ENCODE measurements around the gene RAB7A. TPM values are rescaled to one million over a fixed set of nuclear protein-coding genes. Genes with fewer than 3 reads are reported as not detected.
"Not testable (repeated sequence)": the region's sequence is repeated elsewhere in the genome, so short reads cannot be mapped to it uniquely, and the experiment has no call there.

Gene RAB7A
- total RNA-seq, 2 donors from 2014 or later = 145 to 166 TPM

- H3K27ac Mint-ChIP-seq; H3K36me3 Mint-ChIP-seq (ENCODE audit: low read depth); H3K27me3 Mint-ChIP-seq; ATAC-seq; DNase-seq; H3K9me3 ChIP-seq (ENCODE audit: control insufficient read depth, low read length, poor library complexity, severe bottlenecking); H3K4me3 Mint-ChIP-seq: not testable (repeated sequence)
- peaks cover 45% of the 10 kb centered on the region for H3K4me1 Mint-ChIP-seq
These were observed 47.6 kb downstream of the RAB7A start for GRCh38 chr3:128773592-128773991.

- H3K4me3 Mint-ChIP-seq = peak overlapping the region; percentile 53
- H3K27ac Mint-ChIP-seq = peak overlapping the region; percentile 45
- DNase-seq = no peak
- peaks cover 2% of the 10 kb centered on the region for H3K36me3 Mint-ChIP-seq (ENCODE audit: low read depth)
- no peak for ATAC-seq
- no peaks in the 10 kb centered on the region for H3K27me3 Mint-ChIP-seq
- peaks cover 46% of the 10 kb centered on the region for H3K4me1 Mint-ChIP-seq
- H3K9me3 ChIP-seq (ENCODE audit: control insufficient read depth, low read length, poor library complexity, severe bottlenecking) = no peaks in the 10 kb centered on the region
These were observed 49.3 kb downstream of the RAB7A start for GRCh38 chr3:128775241-128775640.

- DNase-seq (no peak), ATAC-seq (no peak)
- Mint-ChIP-seq H3K36me3 (ENCODE audit: low read depth) (peaks cover 2% of the 10 kb centered on the region), H3K27me3 (no peaks in the 10 kb centered on the region), H3K4me1 (peaks cover 48% of the 10 kb centered on the region), H3K27ac (peak overlapping the region; percentile 45), H3K4me3 (no peak overlapping the region)
- no peaks in the 10 kb centered on the region for H3K9me3 ChIP-seq (ENCODE audit: control insufficient read depth, low read length, poor library complexity, severe bottlenecking)
These were observed 50.0 kb downstream of the RAB7A start for GRCh38 chr3:128775906-128776542.

- Mint-ChIP-seq H3K27me3 (no peaks in the 10 kb centered on the region), H3K36me3 (ENCODE audit: low read depth) (peaks cover 4% of the 10 kb centered on the region), H3K4me3 (peak overlapping the region; percentile 10), H3K27ac (peak overlapping the region; percentile 79), H3K4me1 (peaks cover 52% of the 10 kb centered on the region)
- no peak for ATAC-seq
- no peak for DNase-seq
- no peaks in the 10 kb centered on the region for H3K9me3 ChIP-seq (ENCODE audit: control insufficient read depth, low read length, poor library complexity, severe bottlenecking)
These were observed 54.3 kb downstream of the RAB7A start for GRCh38 chr3:128780101-128780837.

GRCh38 chr3:128781164-128781563 lies 55.2 kb downstream of the RAB7A start:
- H3K27me3 Mint-ChIP-seq = no peaks in the 10 kb centered on the region
- H3K9me3 ChIP-seq (ENCODE audit: control insufficient read depth, low read length, poor library complexity, severe bottlenecking) = no peaks in the 10 kb centered on the region
- peak overlapping the region; percentile 79 for H3K27ac Mint-ChIP-seq
- ATAC-seq (no peak), DNase-seq (no peak)
- peaks cover 4% of the 10 kb centered on the region for H3K36me3 Mint-ChIP-seq (ENCODE audit: low read depth)
- no peak overlapping the region for H3K4me3 Mint-ChIP-seq
- H3K4me1 Mint-ChIP-seq = peaks cover 49% of the 10 kb centered on the region

- no peaks in the 10 kb centered on the region for H3K9me3 ChIP-seq (ENCODE audit: control insufficient read depth, low read length, poor library complexity, severe bottlenecking)
- H3K27ac Mint-ChIP-seq = peak overlapping the region; percentile 34
- ATAC-seq (no peak), DNase-seq (no peak)
- peaks cover 56% of the 10 kb centered on the region for H3K4me1 Mint-ChIP-seq
- peaks cover 4% of the 10 kb centered on the region for H3K36me3 Mint-ChIP-seq (ENCODE audit: low read depth)
- no peaks in the 10 kb centered on the region for H3K27me3 Mint-ChIP-seq
- H3K4me3 Mint-ChIP-seq = no peak overlapping the region
These were observed 56.5 kb downstream of the RAB7A start for GRCh38 chr3:128782282-128783146.

- Mint-ChIP-seq H3K27ac (peak overlapping the region; percentile 74), H3K27me3 (no peaks in the 10 kb centered on the region), H3K4me1 (peaks cover 58% of the 10 kb centered on the region), H3K4me3 (no peak overlapping the region), H3K36me3 (ENCODE audit: low read depth) (peaks cover 4% of the 10 kb centered on the region)
- DNase-seq = no peak
- H3K9me3 ChIP-seq (ENCODE audit: control insufficient read depth, low read length, poor library complexity, severe bottlenecking) = no peaks in the 10 kb centered on the region
- ATAC-seq = no peak
These were observed 57.8 kb downstream of the RAB7A start for GRCh38 chr3:128783774-128784173.

GRCh38 chr3:128784232-128784631 lies 58.2 kb downstream of the RAB7A start:
- peak overlapping the region; percentile 19 for H3K4me3 Mint-ChIP-seq

GRCh38 chr3:128784843-128785242 lies 58.9 kb downstream of the RAB7A start:
- ATAC-seq (no peak), DNase-seq (no peak)
- Mint-ChIP-seq H3K36me3 (ENCODE audit: low read depth) (peaks cover 2% of the 10 kb centered on the region), H3K4me3 (no peak overlapping the region), H3K27ac (peak overlapping the region; percentile 74), H3K27me3 (no peaks in the 10 kb centered on the region), H3K4me1 (peaks cover 51% of the 10 kb centered on the region)
- no peaks in the 10 kb centered on the region for H3K9me3 ChIP-seq (ENCODE audit: control insufficient read depth, low read length, poor library complexity, severe bottlenecking)

More at GRCh38 chr3:128784232-128784631, 58.2 kb downstream of the RAB7A start:
- Mint-ChIP-seq H3K27ac (peak overlapping the region; percentile 74), H3K27me3 (no peaks in the 10 kb centered on the region), H3K4me1 (peaks cover 54% of the 10 kb centered on the region), H3K36me3 (ENCODE audit: low read depth) (peaks cover 4% of the 10 kb centered on the region)
- DNase-seq (peak in 1 of 3 donors; percentile 31), ATAC-seq (peak; percentile 55)
- no peaks in the 10 kb centered on the region for H3K9me3 ChIP-seq (ENCODE audit: control insufficient read depth, low read length, poor library complexity, severe bottlenecking)

- Mint-ChIP-seq H3K36me3 (ENCODE audit: low read depth) (peaks cover 2% of the 10 kb centered on the region), H3K27ac (peak overlapping the region; percentile 96), H3K4me3 (no peak overlapping the region), H3K4me1 (peaks cover 53% of the 10 kb centered on the region), H3K27me3 (no peaks in the 10 kb centered on the region)
- ATAC-seq = no peak
- no peak for DNase-seq
- H3K9me3 ChIP-seq (ENCODE audit: control insufficient read depth, low read length, poor library complexity, severe bottlenecking) = no peaks in the 10 kb centered on the region
These were observed 60.5 kb downstream of the RAB7A start for GRCh38 chr3:128786434-128787020.

- Mint-ChIP-seq H3K27ac (peak overlapping the region; percentile 96), H3K27me3 (no peaks in the 10 kb centered on the region), H3K4me3 (peak overlapping the region; percentile 94), H3K36me3 (ENCODE audit: low read depth) (peaks cover 2% of the 10 kb centered on the region), H3K4me1 (peaks cover 53% of the 10 kb centered on the region)
- no peaks in the 10 kb centered on the region for H3K9me3 ChIP-seq (ENCODE audit: control insufficient read depth, low read length, poor library complexity, severe bottlenecking)
- ATAC-seq = peak; percentile 71
- DNase-seq = peak in 1 of 3 donors; percentile 34
These were observed 61.6 kb downstream of the RAB7A start for GRCh38 chr3:128787256-128788253.

Measured in T-helper 17 cell (primary cell).